A549 (cell line): Measurements from ENCODE around the gene F5.
"Not testable (repeated sequence)": the region's sequence is repeated elsewhere in the genome, so short reads cannot be mapped to it uniquely, and the experiment has no call there.

Experiments used
- CTCF ChIP-seq: fragments of >200 bp; sonication (Bioruptor Twin); formaldehyde crosslinking; IDR thresholded peaks from 3 replicates; pipeline ENCODE4 v1.5.1; 2016
- KDM5A ChIP-seq: fragments of 200-600 bp; sonication (generic); IDR thresholded peaks from 2 replicates; pipeline ENCODE4 v1.6.1; 2016; ENCODE audit warnings: antibody characterized with exemption, mild to moderate bottlenecking
- USF2 ChIP-seq: fragments of 450-650 bp; IDR thresholded peaks from 2 replicates; pipeline ENCODE4 v1.6.1; 2014; ENCODE audit warnings: antibody characterized with exemption
- TF ChIP-seq, protein P1 (sequence below): IDR thresholded peaks from 2 replicates; pipeline ENCODE4 v1.6.1; 2012

GRCh38 chr1:169533528-169534190 lies 52.6 kb downstream of the F5 start:
- TF ChIP-seq USF2, CTCF, KDM5A: not testable (repeated sequence)
- TF ChIP-seq, protein P1, sequence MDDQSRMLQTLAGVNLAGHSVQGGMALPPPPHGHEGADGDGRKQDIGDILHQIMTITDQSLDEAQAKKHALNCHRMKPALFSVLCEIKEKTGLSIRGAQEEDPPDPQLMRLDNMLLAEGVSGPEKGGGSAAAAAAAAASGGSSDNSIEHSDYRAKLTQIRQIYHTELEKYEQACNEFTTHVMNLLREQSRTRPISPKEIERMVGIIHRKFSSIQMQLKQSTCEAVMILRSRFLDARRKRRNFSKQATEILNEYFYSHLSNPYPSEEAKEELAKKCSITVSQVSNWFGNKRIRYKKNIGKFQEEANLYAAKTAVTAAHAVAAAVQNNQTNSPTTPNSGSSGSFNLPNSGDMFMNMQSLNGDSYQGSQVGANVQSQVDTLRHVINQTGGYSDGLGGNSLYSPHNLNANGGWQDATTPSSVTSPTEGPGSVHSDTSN: not testable (repeated sequence)
